ENCODE results near the gene GRAMD1B. TPM values are rescaled to one million over a fixed set of nuclear protein-coding genes. Genes with fewer than 3 reads are reported as not detected.

Gene GRAMD1B
- total and polyA plus RNA-seq, 4 donors: 0.29 to 2.6 (median 1.3) TPM

GRCh38 chr11:123525511-123525918, 95.4 kb downstream of the GRAMD1B start:
- Histone ChIP-seq H3K9me3 (ENCODE audit: control insufficient read depth in 4 of 4, low read length in 3 of 4) (no peaks in the 10 kb centered on the region), H3K4me3 (ENCODE audit: low read depth in 1 of 3, low read length in 3 of 3) (no peak overlapping the region), H3K36me3 (ENCODE audit: control insufficient read depth in 4 of 4, insufficient read depth in 3 of 4, low read depth in 1 of 4, low read length in 3 of 4) (no peaks in the 10 kb centered on the region), H3K4me1 (ENCODE audit: control insufficient read depth in 4 of 4, insufficient read depth in 4 of 4, low read length in 3 of 4) (no peaks in the 10 kb centered on the region), H3K27me3 (ENCODE audit: control insufficient read depth in 4 of 4, insufficient read depth in 4 of 4, low read length in 3 of 4) (peaks cover 0 to 2% (median 0%) of the 10 kb centered on the region in 4 donors), H3K27ac (ENCODE audit: low read depth in 1 of 2, low read length in 2 of 2) (no peak overlapping the region), H3K9ac (ENCODE audit: low read depth in 1 of 2, low read length in 2 of 2) (no peak overlapping the region)
- WGBS: 50% methylated on average over 11 of the region's 11 CpGs
- DNase-seq (ENCODE audit: low spot score): no peak
- TF ChIP-seq TAF1 (conservative IDR thresholded peaks at IDR 0.05) (no peak), GABPA (IDR thresholded peaks at IDR 0.05 in 1 of 2, conservative IDR thresholded peaks at IDR 0.05 in 1 of 2) (no peak), MAX (IDR thresholded peaks at IDR 0.05) (no peak), NR2F2 (IDR thresholded peaks at IDR 0.05) (no peak), HNF4A (conservative IDR thresholded peaks at IDR 0.05) (no peak), CTCF (IDR thresholded peaks at IDR 0.05; ENCODE audit: low read depth, low read length, missing input control) (no peak), FOXA2 (IDR thresholded peaks at IDR 0.05) (no peak), ATF3 (IDR thresholded peaks at IDR 0.05) (no peak), ZBTB33 (IDR thresholded peaks at IDR 0.05) (no peak), RAD21 (IDR thresholded peaks at IDR 0.05) (no peak), SP1 (IDR thresholded peaks at IDR 0.05) (no peak), EGR1 (IDR thresholded peaks at IDR 0.05; ENCODE audit: low read depth in 2 of 2) (no peak)

- H3K27ac ChIP-seq (ENCODE audit: low read depth in 1 of 2, low read length in 2 of 2): no peak overlapping the region
- TF ChIP-seq EGR1 (IDR thresholded peaks at IDR 0.05; ENCODE audit: low read depth in 2 of 2) (no peak), ZBTB33 (IDR thresholded peaks at IDR 0.05) (no peak), REST (IDR thresholded peaks at IDR 0.05) (no peak), JUND (IDR thresholded peaks at IDR 0.05) (no peak), HNF4A (conservative IDR thresholded peaks at IDR 0.05) (no peak), HNF4G (IDR thresholded peaks at IDR 0.05) (no peak), YY1 (IDR thresholded peaks at IDR 0.05) (no peak), MAX (IDR thresholded peaks at IDR 0.05) (no peak), SP1 (IDR thresholded peaks at IDR 0.05) (no peak)
- DNase-seq (ENCODE audit: low spot score): no peak
- H3K27me3 ChIP-seq (ENCODE audit: control insufficient read depth in 4 of 4, insufficient read depth in 4 of 4, low read length in 3 of 4): peaks cover 0 to 2% (median 0%) of the 10 kb centered on the region in 4 donors
- WGBS: 69% methylated on average over 22 of the region's 22 CpGs
- no peak overlapping the region for H3K4me3 ChIP-seq (ENCODE audit: low read depth in 1 of 3, low read length in 3 of 3)
- no peaks in the 10 kb centered on the region for H3K36me3 ChIP-seq (ENCODE audit: control insufficient read depth in 4 of 4, insufficient read depth in 3 of 4, low read depth in 1 of 4, low read length in 3 of 4)
- H3K4me1 ChIP-seq (ENCODE audit: control insufficient read depth in 4 of 4, insufficient read depth in 4 of 4, low read length in 3 of 4): no peaks in the 10 kb centered on the region
- no peaks in the 10 kb centered on the region for H3K9me3 ChIP-seq (ENCODE audit: control insufficient read depth in 4 of 4, low read length in 3 of 4)
- H3K9ac ChIP-seq (ENCODE audit: low read depth in 1 of 2, low read length in 2 of 2): no peak overlapping the region
Measured at GRCh38 chr11:123526027-123526805, 96.1 kb downstream of the GRAMD1B start.

All from liver (tissue), 9 donors.